WI38 (cell line): ENCODE results near the gene CEACAM8.
"Not testable (repeated sequence)": the region's sequence is repeated elsewhere in the genome, so short reads cannot be mapped to it uniquely, and the experiment has no call there.

Experiments
- H3K4me3 ChIP-seq: 2 replicates; pipeline ENCODE4 v1.5.1; 2011; ENCODE audit warnings: low read depth, mild to moderate bottlenecking, control low read depth, low read length
- CTCF ChIP-seq: IDR thresholded peaks from 2 replicates; pipeline ENCODE4 v1.5.1; 2012; ENCODE audit warnings: low read depth, mild to moderate bottlenecking, control low read depth, low read length

CEACAM8 gene

GRCh38 chr19:42547929-42548328 is 46.8 kb downstream of the CEACAM8 start:
- H3K4me3 ChIP-seq = no peak overlapping the region
- TF ChIP-seq CTCF = no peak

- no peak for TF ChIP-seq CTCF
Observed at GRCh38 chr19:42546831-42547500, 47.8 kb downstream of the CEACAM8 start.

GRCh38 chr19:42544146-42544545 is 50.6 kb downstream of the CEACAM8 start:
- TF ChIP-seq CTCF = no peak

More at GRCh38 chr19:42546831-42547500, 47.8 kb downstream of the CEACAM8 start:
- no peak overlapping the region for H3K4me3 ChIP-seq

GRCh38 chr19:42542791-42543190 is 51.9 kb downstream of the CEACAM8 start:
- no peak for TF ChIP-seq CTCF
- H3K4me3 ChIP-seq = no peak overlapping the region

More at GRCh38 chr19:42544146-42544545, 50.6 kb downstream of the CEACAM8 start:
- no peak overlapping the region for H3K4me3 ChIP-seq

- H3K4me3 ChIP-seq = no peak overlapping the region
- no peak for TF ChIP-seq CTCF
Observed at GRCh38 chr19:42540071-42540553, 54.6 kb downstream of the CEACAM8 start.

- TF ChIP-seq CTCF = no peak
- no peak overlapping the region for H3K4me3 ChIP-seq
Observed at GRCh38 chr19:42538841-42539709, 55.6 kb downstream of the CEACAM8 start.

- not testable (repeated sequence) for H3K4me3 ChIP-seq
Observed at GRCh38 chr19:42535276-42535675, 59.4 kb downstream of the CEACAM8 start.
